Mucosa of descending colon (tissue), 3 donors: ENCODE results near the gene IGF2R. TPM values are rescaled to one million over a fixed set of nuclear protein-coding genes. Genes with fewer than 3 reads are reported as not detected.
A peak's percentile ranks its signal among the peaks of the same experiment; 100 is the strongest.

Source experiments
- ATAC-seq: fragments of 200-7000 bp; cut with Tn5 transposase; one replicate; pipeline ENCODE4 v1.9.1; 2020; ENCODE audit warnings: mild to moderate bottlenecking, moderate library complexity
- DNase-seq, 3 donors: peaks; one replicate each; pipeline ENCODE4 v3.0.0-alpha.2; 2020
- H3K36me3 ChIP-seq: fragments of 200-600 bp; one replicate; pipeline ENCODE4 v1.8.0; 2021; ENCODE audit warnings: low read depth, mild to moderate bottlenecking
- H3K4me1 ChIP-seq: fragments of 200-600 bp; one replicate; pipeline ENCODE4 v1.8.0; 2021; ENCODE audit warnings: low read depth, mild to moderate bottlenecking
- H3K4me3 ChIP-seq: fragments of 200-600 bp; one replicate; pipeline ENCODE4 v1.8.0; 2021; ENCODE audit warnings: mild to moderate bottlenecking
- H3K9me3 ChIP-seq: fragments of 200-600 bp; one replicate; pipeline ENCODE4 v1.8.0; 2021; ENCODE audit warnings: mild to moderate bottlenecking
- CTCF ChIP-seq: fragments of 200-600 bp; IDR thresholded peaks from one replicate; pipeline ENCODE4 v1.8.0; 2022; ENCODE audit warnings: antibody characterized with exemption, mild to moderate bottlenecking
- intact Hi-C, 2 donors: fragments of 100-400 bp; cut with DNase I in 1 of 2; cut with micrococcal nuclease in 1 of 2; formaldehyde crosslinking; loops; one replicate each; pipeline versions ENCODE4 v1.11.0 to v1.11.1; 2022; cut with DNase I, micrococcal nuclease
- total RNA-seq, 3 donors: library from RNA; stranded (reverse); fragmentation: NEBNext Ultra II Directional in 2 of 3; extraction: Animal tissue kit (Norgen Biotek cat#: 25700) in 2 of 3; gene quantifications; one replicate each; pipeline versions ENCODE4 v1.2.1 to v1.2.4, GENCODE V29; 2021 to 2023
- donor health status: DM: no; HTN: no; CAD: no; lungs with moderate emphysema.
- donor health status: DM: no; HTN: no; CAD: no.
- donor health status: DM: no; HTN: yes; CAD: no.

The IGF2R gene
- total RNA-seq, 3 donors from 2014 or later = 97.7 to 112 (median 101) TPM

- Histone ChIP-seq H3K4me3 (no peak overlapping the region), H3K36me3 (no peaks in the 10 kb centered on the region), H3K9me3 (no peaks in the 10 kb centered on the region), H3K4me1 (peaks cover 37% of the 10 kb centered on the region)
- TF ChIP-seq CTCF = no peak
- intact Hi-C loops = no loop called here
- no peak for DNase-seq
- ATAC-seq = no peak
Observed at GRCh38 chr6:159977904-159978268, 9.0 kb downstream of the IGF2R start.

GRCh38 chr6:159978291-159979135 is 9.6 kb downstream of the IGF2R start:
- TF ChIP-seq CTCF = no peak
- no peak overlapping the region for H3K4me3 ChIP-seq
- peaks cover 41% of the 10 kb centered on the region for H3K4me1 ChIP-seq
- H3K36me3 ChIP-seq = no peaks in the 10 kb centered on the region
- intact Hi-C loops = no loop called here
- ATAC-seq (peak; percentile 44), DNase-seq (no peak)
- H3K9me3 ChIP-seq = no peaks in the 10 kb centered on the region

- TF ChIP-seq CTCF = no peak
- H3K36me3 ChIP-seq = no peaks in the 10 kb centered on the region
- H3K9me3 ChIP-seq = no peaks in the 10 kb centered on the region
- DNase-seq (peak in 2 of 3 donors; percentile 44 to 59), ATAC-seq (peak; percentile 77)
- H3K4me3 ChIP-seq = no peak overlapping the region
- H3K4me1 ChIP-seq = peaks cover 44% of the 10 kb centered on the region
- intact Hi-C loops = no loop called here
Observed at GRCh38 chr6:159979136-159979874, 10.4 kb downstream of the IGF2R start.

- Histone ChIP-seq H3K9me3 (no peaks in the 10 kb centered on the region), H3K4me3 (no peak overlapping the region), H3K36me3 (no peaks in the 10 kb centered on the region), H3K4me1 (peaks cover 44% of the 10 kb centered on the region)
- no peak for TF ChIP-seq CTCF
- DNase-seq = peak in 1 of 3 donors; percentile 36
- intact Hi-C loops = no loop called here
- no peak for ATAC-seq
Observed at GRCh38 chr6:159980474-159980873, 11.6 kb downstream of the IGF2R start.

- Histone ChIP-seq H3K9me3 (no peaks in the 10 kb centered on the region), H3K4me1 (peaks cover 44% of the 10 kb centered on the region), H3K36me3 (no peaks in the 10 kb centered on the region), H3K4me3 (no peak overlapping the region)
- DNase-seq (no peak), ATAC-seq (no peak)
- intact Hi-C loops = no loop called here
- no peak for TF ChIP-seq CTCF
Observed at GRCh38 chr6:159981071-159981402, 12.2 kb downstream of the IGF2R start.
